Natural killer cell (primary cell): Measurements from ENCODE around the gene ELP4. TPM values are rescaled to one million over a fixed set of nuclear protein-coding genes. Genes with fewer than 3 reads are reported as not detected.

Experiments
- ATAC-seq, 3 donors: fragments of 150-1000 bp in 2 of 3; fragments of 200-7000 bp in 1 of 3; cut with Tn5 transposase; 1 replicate in 1 of 3; 2 replicates in 2 of 3; pipeline ENCODE4 v1.10.0; 2021; ENCODE audit warnings: mild to moderate bottlenecking in 2 of 3, moderate library complexity in 2 of 3
- DNase-seq, 2 donors: peaks; one replicate each; pipeline versions ENCODE4 v3.0.0 to v3.0.0-alpha.2; 2013 to 2021; ENCODE audit warnings: mixed read lengths in 1 of 2
- H3K27ac ChIP-seq: one replicate; pipeline ENCODE4 v1.5.1; 2013; ENCODE audit warnings: mild to moderate bottlenecking, low read length
- H3K27me3 ChIP-seq: one replicate; pipeline ENCODE4 v1.6.1; 2013; ENCODE audit warnings: low read length; ENCODE audit not compliant: control insufficient read depth, insufficient read depth
- H3K36me3 ChIP-seq: one replicate; pipeline ENCODE4 v1.6.1; 2013; ENCODE audit warnings: low read length; ENCODE audit not compliant: control insufficient read depth, insufficient read depth
- H3K4me1 ChIP-seq: one replicate; pipeline ENCODE4 v1.6.1; 2013; ENCODE audit warnings: low read length; ENCODE audit not compliant: control insufficient read depth, insufficient read depth
- H3K4me3 ChIP-seq: one replicate; pipeline ENCODE4 v1.5.1; 2013; ENCODE audit warnings: low read length
- H3K9me3 ChIP-seq: one replicate; pipeline ENCODE4 v1.6.1; 2013; ENCODE audit warnings: low read length; ENCODE audit not compliant: control insufficient read depth, insufficient read depth
- H3K27ac Mint-ChIP-seq, 2 donors: one replicate each; pipeline ENCODE4 v1.8.0; 2022; ENCODE audit warnings: mild to moderate bottlenecking in 2 of 2, mixed read lengths in 2 of 2, moderate library complexity in 1 of 2
- H3K27me3 Mint-ChIP-seq, 2 donors: one replicate each; pipeline ENCODE4 v1.8.0; 2022; ENCODE audit warnings: low read depth in 2 of 2, mixed read lengths in 2 of 2
- H3K36me3 Mint-ChIP-seq: one replicate; pipeline ENCODE4 v1.8.0; 2022; ENCODE audit warnings: mixed read lengths
- H3K4me1 Mint-ChIP-seq, 2 donors: one replicate each; pipeline ENCODE4 v1.8.0; 2022; ENCODE audit warnings: mixed read lengths in 2 of 2
- H3K4me3 Mint-ChIP-seq: one replicate; pipeline ENCODE4 v1.8.0; 2022; ENCODE audit warnings: mild to moderate bottlenecking, moderate library complexity, mixed read lengths
- H3K9me3 Mint-ChIP-seq, 2 donors: one replicate each; pipeline ENCODE4 v1.8.0; 2022; ENCODE audit warnings: mixed read lengths in 2 of 2
- CTCF ChIP-seq: fragments of 200-600 bp; IDR thresholded peaks from one replicate; pipeline ENCODE4 v1.8.0; 2022; ENCODE audit warnings: antibody characterized with exemption
- WGBS: methylation state at CpG from one replicate; pipeline ENCODE4 v1.1.7; 2013; ENCODE audit warnings: missing lambda C conversion rate; ENCODE audit not compliant: insufficient coverage; 5-methylcytosine and 5-hydroxymethylcytosine counted together
- intact Hi-C: fragments of 100-400 bp; cut with micrococcal nuclease; formaldehyde crosslinking; loops from one replicate; pipeline ENCODE4 v1.14.2; 2022
- total RNA-seq, 4 donors: library from RNA; stranded (reverse); fragments of 120-200 nt in 1 of 4; gene quantifications; one replicate each; pipeline versions ENCODE4 v1.2.3 to v1.2.4, GENCODE V29; 2013 to 2022

ELP4 gene
- total RNA-seq, 3 donors from 2014 or later (not counting 1 experiment from before 2014, with no cell fraction given): 22.8 to 29.6 (median 23.4) TPM

GRCh38 chr11:31582697-31583096, 73.1 kb downstream of the ELP4 start:
- peaks cover 6% of the 10 kb centered on the region for H3K36me3 Mint-ChIP-seq
- H3K27me3 ChIP-seq: no peaks in the 10 kb centered on the region
- H3K4me1 Mint-ChIP-seq: peaks cover 9 to 17% of the 10 kb centered on the region in 2 donors
- intact Hi-C loops: no loop called here
- H3K27me3 Mint-ChIP-seq: no peaks in the 10 kb centered on the region
- no CpG with 5 or more reads among the region's 1 CpG for WGBS
- H3K4me3 ChIP-seq: no peak overlapping the region
- H3K27ac Mint-ChIP-seq: peak overlapping the region in 1 of 2 donors; percentile 53
- no peaks in the 10 kb centered on the region for H3K36me3 ChIP-seq
- no peak for ATAC-seq
- no peak for DNase-seq
- H3K9me3 Mint-ChIP-seq: no peaks in the 10 kb centered on the region
- no peaks in the 10 kb centered on the region for H3K4me1 ChIP-seq
- no peak for TF ChIP-seq CTCF
- no peak overlapping the region for H3K4me3 Mint-ChIP-seq
- no peaks in the 10 kb centered on the region for H3K9me3 ChIP-seq
- no peak overlapping the region for H3K27ac ChIP-seq

GRCh38 chr11:31598454-31598853, 88.9 kb downstream of the ELP4 start:
- Mint-ChIP-seq H3K27ac (no peak overlapping the region), H3K36me3 (no peaks in the 10 kb centered on the region), H3K4me3 (no peak overlapping the region), H3K9me3 (no peaks in the 10 kb centered on the region), H3K27me3 (no peaks in the 10 kb centered on the region), H3K4me1 (peaks cover 4 to 6% of the 10 kb centered on the region in 2 donors)
- H3K4me3 ChIP-seq: no peak overlapping the region
- peaks cover 2% of the 10 kb centered on the region for H3K36me3 ChIP-seq
- H3K4me1 ChIP-seq: no peaks in the 10 kb centered on the region
- no peak for ATAC-seq
- intact Hi-C loops: no loop called here
- no peaks in the 10 kb centered on the region for H3K27me3 ChIP-seq
- DNase-seq: no peak
- H3K9me3 ChIP-seq: no peaks in the 10 kb centered on the region
- no peak overlapping the region for H3K27ac ChIP-seq
- no peak for TF ChIP-seq CTCF
- 83% methylated on average over 1 of the region's 2 CpGs for WGBS

- H3K4me3 Mint-ChIP-seq: no peak overlapping the region
- no peak overlapping the region for H3K27ac ChIP-seq
- WGBS: no CpG with 5 or more reads among the region's 1 CpG
- H3K36me3 Mint-ChIP-seq: no peaks in the 10 kb centered on the region
- no peaks in the 10 kb centered on the region for H3K27me3 Mint-ChIP-seq
- no peaks in the 10 kb centered on the region for H3K27me3 ChIP-seq
- H3K9me3 Mint-ChIP-seq: no peaks in the 10 kb centered on the region
- H3K4me1 Mint-ChIP-seq: peaks cover 4 to 6% of the 10 kb centered on the region in 2 donors
- H3K4me3 ChIP-seq: no peak overlapping the region
- TF ChIP-seq CTCF: no peak
- H3K9me3 ChIP-seq: no peaks in the 10 kb centered on the region
- no peaks in the 10 kb centered on the region for H3K4me1 ChIP-seq
- intact Hi-C loops: no loop called here
- ATAC-seq (no peak), DNase-seq (no peak)
- H3K36me3 ChIP-seq: peaks cover 3% of the 10 kb centered on the region
- H3K27ac Mint-ChIP-seq: no peak overlapping the region
Observed at GRCh38 chr11:31601635-31602282, 92.2 kb downstream of the ELP4 start.

- peaks cover 3% of the 10 kb centered on the region for H3K36me3 ChIP-seq
- H3K27ac ChIP-seq: no peak overlapping the region
- no peaks in the 10 kb centered on the region for H3K27me3 Mint-ChIP-seq
- no peaks in the 10 kb centered on the region for H3K4me1 ChIP-seq
- 96% methylated on average over 2 of the region's 2 CpGs for WGBS
- DNase-seq: no peak
- no peak overlapping the region for H3K27ac Mint-ChIP-seq
- TF ChIP-seq CTCF: no peak
- no peak overlapping the region for H3K4me3 ChIP-seq
- H3K9me3 Mint-ChIP-seq: no peaks in the 10 kb centered on the region
- H3K27me3 ChIP-seq: no peaks in the 10 kb centered on the region
- no peaks in the 10 kb centered on the region for H3K36me3 Mint-ChIP-seq
- peaks cover 4 to 8% of the 10 kb centered on the region in 2 donors for H3K4me1 Mint-ChIP-seq
- intact Hi-C loops: no loop called here
- H3K9me3 ChIP-seq: no peaks in the 10 kb centered on the region
- no peak overlapping the region for H3K4me3 Mint-ChIP-seq
- ATAC-seq: no peak
Observed at GRCh38 chr11:31606893-31607292, 97.3 kb downstream of the ELP4 start.
